Measurements from ENCODE around the gene TBX2. TPM values are rescaled to one million over a fixed set of nuclear protein-coding genes. Genes with fewer than 3 reads are reported as not detected.
A peak's percentile ranks its signal among the peaks of the same experiment; 100 is the strongest.

Gene TBX2
- total RNA-seq, 1 donor from 2014 or later = 42.4 TPM

GRCh38 chr17:61408151-61409041, 8.8 kb downstream of the TBX2 start:
- no peak for ATAC-seq
- intact Hi-C loops (cut with DNase I) = loop anchor here (10.0 kb wide), 1 partner anchor 664 kb away; no protein-coding TSS in a partner anchor
- DNase-seq (ENCODE audit: low spot score) = peak; percentile 63

GRCh38 chr17:61409301-61410112, 9.9 kb downstream of the TBX2 start:
- peak; percentile 50 for ATAC-seq
- DNase-seq (ENCODE audit: low spot score) = peak; percentile 83
- intact Hi-C loops (cut with DNase I) = loop anchor here (10.0 kb wide), 3 partner anchors 425 to 665 kb away; partner anchors contain the start of gene MED13

DNA sequence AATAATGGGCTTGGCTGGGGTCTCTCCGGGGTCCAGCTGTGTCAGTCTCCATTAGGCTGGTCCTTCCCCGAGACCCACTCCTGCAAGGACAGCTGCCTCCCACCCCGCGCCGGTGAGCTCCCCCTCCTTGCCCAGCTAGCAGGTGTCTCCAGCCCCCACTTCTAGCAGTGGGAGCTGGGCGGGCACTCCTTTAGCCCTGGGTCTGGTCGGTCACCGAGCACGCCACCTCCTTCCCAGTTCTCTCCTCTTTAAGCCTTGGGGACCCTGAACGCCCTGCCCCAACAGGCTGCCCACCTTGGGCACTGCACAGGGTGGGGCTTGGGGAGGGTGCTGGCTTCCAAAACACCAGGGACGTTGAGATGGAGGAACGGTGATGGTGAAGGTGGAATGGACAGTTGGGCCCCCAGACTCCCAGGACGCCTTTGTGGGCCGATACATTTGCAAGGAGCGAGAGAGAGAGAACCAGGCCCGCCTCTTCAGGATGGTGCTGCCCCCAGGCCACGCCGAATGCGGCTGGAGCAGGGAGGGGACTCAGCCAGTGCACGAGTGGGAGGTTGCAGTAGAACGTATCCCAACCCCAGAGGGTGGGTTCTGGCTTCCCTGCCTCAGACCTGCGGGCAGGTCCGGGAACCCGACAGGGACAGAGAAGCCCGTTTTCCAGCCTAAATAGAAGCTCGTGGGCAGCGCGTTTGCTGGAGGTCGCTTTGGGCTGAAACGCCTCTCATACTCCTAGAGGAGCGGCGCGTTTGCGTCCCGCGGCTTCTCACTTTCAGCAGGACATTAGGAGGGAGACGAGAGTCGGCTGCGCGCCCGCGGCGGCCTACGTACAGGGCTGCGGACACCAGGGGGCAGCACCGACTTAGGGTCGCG, 10.7 kb downstream of the TBX2 start:
- peak; percentile 61 for ATAC-seq
- DNase-seq (ENCODE audit: low spot score) = peak; percentile 93
- intact Hi-C loops (cut with DNase I) = loop anchor here (10.0 kb wide), 2 partner anchors 424 to 654 kb away; partner anchors contain the start of gene MED13

DNA sequence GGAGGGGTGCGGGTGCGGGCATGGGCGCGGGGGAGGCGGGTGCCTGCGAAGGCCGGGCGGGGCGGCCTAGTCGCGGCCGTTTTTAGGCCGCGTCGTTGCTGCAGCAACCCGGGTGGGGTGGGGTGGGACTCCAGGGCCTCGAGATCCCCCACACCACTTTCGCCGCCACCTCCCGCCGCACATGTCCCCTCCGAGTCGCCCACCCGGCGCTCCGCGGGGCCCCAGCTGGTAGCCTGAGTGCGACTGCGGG, 11.3 kb downstream of the TBX2 start:
- intact Hi-C loops (cut with DNase I) = loop anchor here (10.0 kb wide), 2 partner anchors 424 to 654 kb away; partner anchors contain the start of gene MED13
- ATAC-seq (no peak), DNase-seq (ENCODE audit: low spot score) (no peak)

DNA sequence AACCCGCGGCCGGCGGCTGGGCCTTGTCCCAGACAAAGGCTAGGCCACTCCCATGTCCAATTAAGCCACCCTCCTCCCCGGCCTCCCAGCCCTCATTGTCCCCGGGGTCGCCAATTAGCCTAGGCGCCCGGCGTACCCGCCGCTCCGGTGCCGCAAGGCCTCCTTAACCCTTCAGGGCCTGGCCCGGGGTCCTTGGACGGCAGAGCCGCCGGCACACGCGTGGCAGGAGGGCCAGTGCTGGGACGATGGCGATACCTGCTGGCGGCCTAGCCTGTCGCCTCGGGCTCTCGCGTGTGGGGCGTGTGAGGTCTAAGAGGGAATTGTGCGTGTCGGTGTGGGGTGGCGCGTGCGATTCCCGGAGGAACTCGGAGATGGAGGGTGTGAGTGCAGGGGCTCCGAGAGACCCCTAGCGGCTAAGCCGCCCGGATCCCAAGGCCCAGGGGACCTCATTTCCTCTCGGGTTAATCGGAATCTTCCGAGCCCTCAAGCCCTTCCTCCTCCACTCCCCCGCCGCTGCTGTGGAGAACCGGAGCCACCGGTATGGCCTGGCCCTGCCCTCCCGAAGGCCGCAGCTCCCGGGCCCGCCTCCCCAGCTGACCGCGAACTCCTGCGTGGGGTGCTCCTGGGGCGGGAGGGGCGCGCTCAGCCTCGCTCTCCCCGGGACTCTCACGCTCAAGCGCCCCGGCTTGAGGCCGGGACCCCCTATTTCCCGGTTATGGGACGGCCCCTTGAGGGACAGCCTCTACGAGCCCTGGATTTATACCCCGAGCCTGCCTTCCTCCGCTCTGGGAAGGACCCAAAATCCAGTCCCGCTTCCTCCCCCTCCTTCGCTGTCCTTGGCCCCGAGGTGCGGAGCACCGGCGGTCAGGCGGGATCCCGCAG, 11.9 kb downstream of the TBX2 start:
- ATAC-seq (peak; percentile 71), DNase-seq (ENCODE audit: low spot score) (peak; percentile 84)
- intact Hi-C loops (cut with DNase I) = loop anchor here (10.0 kb wide), 2 partner anchors 423 to 653 kb away; partner anchors contain the start of gene MED13

DNA sequence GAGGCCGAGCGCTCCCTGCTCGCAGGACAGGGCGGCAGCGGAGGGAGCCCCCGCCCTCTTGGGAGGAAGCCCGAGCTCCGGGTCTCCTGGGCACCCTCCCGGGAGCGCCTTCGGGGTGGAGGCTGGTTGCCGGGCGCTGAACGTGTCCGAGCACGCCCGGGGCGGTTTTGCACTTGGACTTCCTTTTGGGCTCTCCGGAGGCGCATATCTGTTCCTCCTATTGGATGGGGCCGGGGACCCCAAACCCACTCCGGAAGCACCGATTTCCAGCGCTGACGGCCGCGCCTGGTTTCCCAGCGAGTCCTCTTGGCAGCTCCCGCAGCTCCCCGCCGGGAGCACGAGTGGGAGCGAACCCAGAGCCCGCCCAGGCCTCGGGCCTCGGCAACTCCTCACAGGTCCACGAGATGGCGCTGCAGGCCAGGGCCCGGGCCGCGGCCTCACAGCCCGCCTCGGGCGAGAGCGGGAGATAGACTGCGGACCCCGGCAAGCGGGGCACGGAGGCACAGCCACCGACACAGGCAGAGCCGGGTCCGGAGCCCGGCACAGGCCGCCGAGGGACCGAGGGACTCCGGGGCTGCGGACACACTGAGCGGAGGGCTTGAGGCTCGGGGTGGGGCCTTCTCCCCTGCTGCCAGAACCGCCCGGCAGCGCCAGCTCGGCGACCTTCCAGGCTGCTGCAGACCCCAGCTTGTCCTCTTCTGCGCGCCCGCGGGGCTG, 12.7 kb downstream of the TBX2 start:
- intact Hi-C loops (cut with DNase I) = loop anchor here (10.0 kb wide), 2 partner anchors 422 to 652 kb away; partner anchors contain the start of gene MED13
- ATAC-seq (peak; percentile 81), DNase-seq (ENCODE audit: low spot score) (peak; percentile 93)

- peak; percentile 62 for DNase-seq (ENCODE audit: low spot score)
- ATAC-seq = no peak
Measured at GRCh38 chr17:61412860-61413660, 13.4 kb downstream of the TBX2 start.

GRCh38 chr17:61413661-61414126, 14.1 kb downstream of the TBX2 start:
- intact Hi-C loops (cut with DNase I) = loop anchor here (10.0 kb wide), 2 partner anchors 421 to 651 kb away; partner anchors contain the start of gene MED13
- DNase-seq (ENCODE audit: low spot score) = no peak
- no peak for ATAC-seq

More at GRCh38 chr17:61412860-61413660, 13.4 kb downstream of the TBX2 start:
- intact Hi-C loops (cut with DNase I) = loop anchor here (10.0 kb wide), 2 partner anchors 422 to 652 kb away; partner anchors contain the start of gene MED13

DNA sequence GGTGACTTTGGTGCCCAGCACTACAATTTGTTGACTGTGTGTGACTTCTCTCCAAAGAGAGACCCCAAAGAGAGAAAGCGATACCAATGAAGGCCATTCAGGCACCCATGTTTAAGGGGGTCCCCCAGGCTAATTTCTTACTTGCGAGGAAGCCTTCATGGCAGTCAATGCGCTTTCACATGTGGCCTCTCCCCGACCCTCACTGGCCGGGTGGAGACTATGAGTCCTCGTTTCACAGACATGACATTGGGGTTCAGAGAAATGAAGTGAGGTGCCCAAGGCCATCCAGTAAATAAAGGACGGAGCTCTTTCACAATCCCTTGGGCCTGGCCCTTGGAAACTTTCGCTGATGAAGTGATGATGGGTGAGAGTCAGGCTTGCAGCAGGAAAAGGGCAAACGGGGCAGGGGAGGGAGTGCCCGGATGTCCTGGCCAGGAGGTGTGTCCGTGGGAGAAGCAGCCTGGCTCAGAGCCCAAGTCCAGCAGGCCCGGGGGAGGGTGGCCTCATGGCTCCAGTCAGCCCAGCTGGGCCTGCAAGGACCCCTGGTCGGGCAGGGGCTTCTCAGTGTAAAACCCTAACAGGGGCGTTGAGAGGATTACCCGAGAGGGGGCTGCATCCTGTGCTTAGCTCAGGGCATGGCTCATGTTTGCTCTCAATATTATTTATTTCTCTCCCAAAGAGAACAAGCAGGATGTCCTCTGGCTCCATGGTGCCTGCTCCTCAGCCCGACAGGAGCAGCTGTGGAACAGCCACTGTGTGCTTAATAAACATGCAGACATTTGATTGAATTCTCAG, 14.7 kb downstream of the TBX2 start:
- DNase-seq (ENCODE audit: low spot score) = peak; percentile 65
- intact Hi-C loops (cut with DNase I) = loop anchor here (10.0 kb wide), 2 partner anchors 420 to 650 kb away; partner anchors contain the start of gene MED13
- no peak for ATAC-seq

DNA sequence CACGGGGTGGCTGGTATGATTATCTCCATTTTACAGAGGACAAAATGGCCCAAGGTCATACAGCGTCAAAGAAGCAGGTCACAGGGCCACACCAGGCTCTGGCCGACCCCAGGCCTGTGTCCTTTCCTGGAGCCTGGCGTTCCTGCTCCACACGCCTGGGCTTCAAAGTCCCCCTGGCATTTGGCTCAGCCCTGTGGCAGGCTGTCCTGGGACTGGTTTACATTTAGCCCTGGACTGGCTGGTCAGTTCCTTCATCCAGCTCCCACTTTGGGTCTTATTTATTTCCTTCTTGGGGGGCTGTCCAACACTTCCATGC, 15.3 kb downstream of the TBX2 start:
- DNase-seq (ENCODE audit: low spot score) (no peak), ATAC-seq (no peak)
- intact Hi-C loops (cut with DNase I) = loop anchor here (10.0 kb wide), 2 partner anchors 420 to 650 kb away; partner anchors contain the start of gene MED13

DNA sequence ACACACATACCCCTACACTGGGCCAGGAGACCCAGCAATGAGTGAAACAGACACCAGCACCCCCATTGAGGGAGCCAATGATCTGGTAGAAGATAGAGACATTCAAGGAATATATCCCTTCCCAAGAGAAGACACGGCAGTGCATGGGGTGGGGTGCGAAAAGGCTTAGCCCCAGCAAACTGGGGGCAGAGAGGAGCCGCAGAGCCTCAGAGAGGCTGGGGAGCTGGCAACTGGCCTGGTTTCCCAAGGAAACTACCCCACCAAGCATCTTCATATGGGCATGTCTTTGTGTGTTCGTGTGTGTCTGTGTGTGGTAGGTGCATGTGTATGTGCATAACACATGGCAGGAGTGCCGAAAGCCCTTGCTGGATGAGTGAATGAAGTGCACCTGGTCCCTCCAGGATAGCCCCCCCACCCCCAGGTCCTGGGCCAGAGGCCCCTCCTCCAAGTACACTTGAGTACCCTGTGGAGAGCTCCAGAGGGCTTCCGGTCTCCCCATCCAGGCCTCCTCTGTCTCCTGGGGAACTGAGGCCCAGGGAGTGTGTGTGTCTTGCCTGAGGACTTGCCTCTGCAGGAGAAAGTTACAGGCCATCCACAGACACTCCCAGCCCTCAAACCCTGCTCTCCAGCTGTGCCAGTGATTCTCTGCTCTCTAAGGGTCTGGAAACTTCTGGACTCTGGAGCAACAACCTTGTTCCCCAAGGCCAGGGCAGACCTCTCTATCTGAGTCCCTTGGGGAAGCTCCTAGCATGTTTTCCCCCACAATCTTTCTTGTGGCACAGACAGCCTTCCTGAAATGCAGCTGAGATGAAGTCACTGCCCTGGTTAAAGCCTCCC, 15.9 kb downstream of the TBX2 start:
- intact Hi-C loops (cut with DNase I) = loop anchor here (10.0 kb wide), 2 partner anchors 419 to 649 kb away; partner anchors contain the start of gene MED13
- no peak for DNase-seq (ENCODE audit: low spot score)

GRCh38 chr17:61416211-61416539, 16.5 kb downstream of the TBX2 start:
- intact Hi-C loops (cut with DNase I) = loop anchor here (10.0 kb wide), 2 partner anchors 419 to 649 kb away; partner anchors contain the start of gene MED13
- ATAC-seq (no peak), DNase-seq (ENCODE audit: low spot score) (no peak)

More for the DNA sequence above, 15.9 kb downstream of the TBX2 start:
- ATAC-seq = no peak

- intact Hi-C loops (cut with DNase I) = loop anchor here (10.0 kb wide), 2 partner anchors 418 to 648 kb away; partner anchors contain the start of gene MED13
- DNase-seq (ENCODE audit: low spot score) (peak; percentile 92), ATAC-seq (peak; percentile 88)
Measured at GRCh38 chr17:61416540-61417363, 17.1 kb downstream of the TBX2 start.

Data from sciatic nerve (tissue), 2 donors.